Mesodermal cell (in vitro differentiated cells): ENCODE data around the gene ELMO1.

Experiments used
- H3K27ac ChIP-seq: 2 replicates; pipeline ENCODE4 v1.7.0; 2013; ENCODE audit warnings: mild to moderate bottlenecking, low read depth, low read length, moderate library complexity; ENCODE audit not compliant: severe bottlenecking
- H3K36me3 ChIP-seq: 2 replicates; pipeline ENCODE4 v1.7.1; 2013; ENCODE audit warnings: mild to moderate bottlenecking, low read length, moderate library complexity; ENCODE audit not compliant: control insufficient read depth, insufficient read depth
- H3K4me1 ChIP-seq: one replicate; pipeline ENCODE4 v1.7.1; 2013; ENCODE audit warnings: mild to moderate bottlenecking, low read length; ENCODE audit not compliant: insufficient read depth, control insufficient read depth, poor library complexity, severe bottlenecking
- H3K4me3 ChIP-seq: 2 replicates; pipeline ENCODE4 v1.7.0; 2013; ENCODE audit warnings: low read length, control low read depth, mild to moderate bottlenecking; ENCODE audit not compliant: insufficient read depth, poor library complexity, severe bottlenecking; ENCODE audit errors: extremely low read depth
- H3K9me3 ChIP-seq: 2 replicates; pipeline ENCODE4 v1.7.1; 2013; ENCODE audit warnings: mild to moderate bottlenecking, low read length, moderate library complexity; ENCODE audit not compliant: control insufficient read depth
- WGBS, 2 experiments: methylation state at CpG; one replicate each; pipeline ENCODE4 v1.1.5; 2013; ENCODE audit warnings: missing lambda C conversion rate in 2 of 2; ENCODE audit not compliant: insufficient coverage in 2 of 2; 5-methylcytosine and 5-hydroxymethylcytosine counted together

Gene ELMO1

GRCh38 chr7:36863901-36864701, 584.6 kb downstream of the ELMO1 start:
- Histone ChIP-seq H3K4me1 (peaks cover 4% of the 10 kb centered on the region), H3K4me3 (no peak overlapping the region), H3K27ac (no peak overlapping the region), H3K9me3 (no peaks in the 10 kb centered on the region), H3K36me3 (peaks cover 4% of the 10 kb centered on the region)
- WGBS, 2 experiments, result 78 to 89% methylated on average over 5 of the region's 10 CpGs

- H3K4me3 ChIP-seq, result no peak overlapping the region
- WGBS, 2 experiments, result 79 to 89% methylated on average over 3 of the region's 4 CpGs
- H3K4me1 ChIP-seq, result peaks cover 4% of the 10 kb centered on the region
Observed at GRCh38 chr7:36862771-36863261, 585.8 kb downstream of the ELMO1 start.

GRCh38 chr7:36861656-36862055, 587.0 kb downstream of the ELMO1 start:
- H3K27ac ChIP-seq, result no peak overlapping the region
- H3K36me3 ChIP-seq, result peaks cover 4% of the 10 kb centered on the region
- H3K9me3 ChIP-seq, result no peaks in the 10 kb centered on the region
- peaks cover 4% of the 10 kb centered on the region for H3K4me1 ChIP-seq
- H3K4me3 ChIP-seq, result no peak overlapping the region
- 90 to 98% methylated on average over 8 to 11 of the region's 11 CpGs for WGBS, 2 experiments

More at GRCh38 chr7:36862771-36863261, 585.8 kb downstream of the ELMO1 start:
- Histone ChIP-seq H3K27ac (no peak overlapping the region), H3K36me3 (peaks cover 4% of the 10 kb centered on the region), H3K9me3 (no peaks in the 10 kb centered on the region)

GRCh38 chr7:36860681-36861080, 588.0 kb downstream of the ELMO1 start:
- H3K27ac ChIP-seq, result no peak overlapping the region
- H3K36me3 ChIP-seq, result peaks cover 4% of the 10 kb centered on the region
- H3K4me1 ChIP-seq, result peaks cover 4% of the 10 kb centered on the region
- H3K4me3 ChIP-seq, result no peak overlapping the region
- 100% methylated on average over 1 of the region's 2 CpGs; no CpG with 5 or more reads in 1 of the 2 experiments for WGBS, 2 experiments
- H3K9me3 ChIP-seq, result no peaks in the 10 kb centered on the region

- no peak overlapping the region for H3K27ac ChIP-seq
- WGBS, 2 experiments, result 94 to 99% methylated on average over 15 of the region's 15 CpGs
- H3K9me3 ChIP-seq, result no peaks in the 10 kb centered on the region
- H3K36me3 ChIP-seq, result peaks cover 8% of the 10 kb centered on the region
- H3K4me1 ChIP-seq, result no peaks in the 10 kb centered on the region
- H3K4me3 ChIP-seq, result no peak overlapping the region
Observed at GRCh38 chr7:36855330-36855729, 593.3 kb downstream of the ELMO1 start.

GRCh38 chr7:36854652-36855051, 594.0 kb downstream of the ELMO1 start:
- no peak overlapping the region for H3K27ac ChIP-seq
- H3K36me3 ChIP-seq, result peaks cover 8% of the 10 kb centered on the region
- no peaks in the 10 kb centered on the region for H3K4me1 ChIP-seq
- H3K9me3 ChIP-seq, result no peaks in the 10 kb centered on the region
- no peak overlapping the region for H3K4me3 ChIP-seq
- WGBS, 2 experiments, result 90 to 94% methylated on average over 9 of the region's 9 CpGs

- H3K4me1 ChIP-seq, result no peaks in the 10 kb centered on the region
- no peak overlapping the region for H3K4me3 ChIP-seq
- no peak overlapping the region for H3K27ac ChIP-seq
- no CpG with 5 or more reads among the region's 1 CpG for WGBS, 2 experiments
- H3K9me3 ChIP-seq, result peaks cover under 1% of the 10 kb centered on the region
- peaks cover 8% of the 10 kb centered on the region for H3K36me3 ChIP-seq
Observed at GRCh38 chr7:36852931-36853330, 595.7 kb downstream of the ELMO1 start.

GRCh38 chr7:36852017-36852416, 596.6 kb downstream of the ELMO1 start:
- Histone ChIP-seq H3K4me1 (no peaks in the 10 kb centered on the region), H3K27ac (no peak overlapping the region), H3K9me3 (peaks cover 5% of the 10 kb centered on the region), H3K36me3 (peaks cover 8% of the 10 kb centered on the region), H3K4me3 (no peak overlapping the region)
- WGBS, 2 experiments, result 73 to 81% methylated on average over 5 of the region's 5 CpGs

- Histone ChIP-seq H3K27ac (no peak overlapping the region), H3K9me3 (peaks cover 5% of the 10 kb centered on the region), H3K4me3 (no peak overlapping the region), H3K4me1 (no peaks in the 10 kb centered on the region), H3K36me3 (peaks cover 8% of the 10 kb centered on the region)
- no CpG with 5 or more reads among the region's 3 CpGs for WGBS, 2 experiments
Observed at GRCh38 chr7:36851382-36851781, 597.3 kb downstream of the ELMO1 start.

- Histone ChIP-seq H3K27ac (no peak overlapping the region), H3K9me3 (peaks cover 5% of the 10 kb centered on the region), H3K4me3 (no peak overlapping the region), H3K36me3 (no peaks in the 10 kb centered on the region), H3K4me1 (no peaks in the 10 kb centered on the region)
- WGBS, 2 experiments, result 75 to 92% methylated on average over 1 of the region's 4 CpGs
Observed at GRCh38 chr7:36847946-36848345, 600.7 kb downstream of the ELMO1 start.

GRCh38 chr7:36844374-36844773, 604.3 kb downstream of the ELMO1 start:
- Histone ChIP-seq H3K4me1 (no peaks in the 10 kb centered on the region), H3K9me3 (peaks cover 5% of the 10 kb centered on the region), H3K27ac (no peak overlapping the region), H3K4me3 (no peak overlapping the region), H3K36me3 (no peaks in the 10 kb centered on the region)
- WGBS, 2 experiments, result no CpG with 5 or more reads among the region's 2 CpGs
